Small intestine (tissue), 16 donors: ENCODE results near the gene MAGI1. TPM values are rescaled to one million over a fixed set of nuclear protein-coding genes. Genes with fewer than 3 reads are reported as not detected.

Source experiments
- DNase-seq, 2 donors: peaks; one replicate each; pipeline versions ENCODE4 v3.0.0 to v3.0.0-alpha.2; 2013
- FAIRE-seq: peaks from 2 replicates; lab custom pipeline; 2012; peaks lifted over from hg19 to GRCh38; lab: Jason Lieb, UNC
- H3K27ac ChIP-seq, 3 donors: one replicate each; pipeline ENCODE4 v1.5.1; 2013; ENCODE audit warnings: low read length in 2 of 3, mild to moderate bottlenecking in 2 of 3, control low read depth in 1 of 3, inconsistent platforms in 1 of 3, low read depth in 1 of 3, moderate library complexity in 1 of 3
- H3K27me3 ChIP-seq, 3 donors: one replicate each; pipeline ENCODE4 v1.6.1; 2013; ENCODE audit warnings: low read length in 3 of 3, inconsistent platforms in 1 of 3; ENCODE audit not compliant: control insufficient read depth in 3 of 3, insufficient read depth in 3 of 3
- H3K36me3 ChIP-seq, 3 donors: one replicate each; pipeline ENCODE4 v1.6.1; 2013; ENCODE audit warnings: low read length in 3 of 3, inconsistent platforms in 1 of 3, low read depth in 1 of 3, mild to moderate bottlenecking in 1 of 3, moderate library complexity in 1 of 3; ENCODE audit not compliant: control insufficient read depth in 3 of 3, insufficient read depth in 2 of 3
- H3K4me1 ChIP-seq, 3 donors: one replicate each; pipeline ENCODE4 v1.6.1; 2013; ENCODE audit warnings: low read length in 2 of 3, inconsistent platforms in 1 of 3, low read depth in 1 of 3, mild to moderate bottlenecking in 1 of 3, moderate library complexity in 1 of 3; ENCODE audit not compliant: control insufficient read depth in 3 of 3, insufficient read depth in 2 of 3
- H3K4me3 ChIP-seq, 3 donors: one replicate each; pipeline ENCODE4 v1.5.1; 2013; ENCODE audit warnings: low read length in 3 of 3, control low read depth in 1 of 3, inconsistent platforms in 1 of 3, low read depth in 1 of 3, mild to moderate bottlenecking in 1 of 3, moderate library complexity in 1 of 3
- H3K9me3 ChIP-seq, 2 donors: one replicate each; pipeline ENCODE4 v1.6.1; 2013; ENCODE audit warnings: low read depth in 1 of 2, low read length in 1 of 2; ENCODE audit not compliant: control insufficient read depth in 2 of 2, insufficient read depth in 1 of 2
- WGBS, 3 donors: extraction: QIAGEN DNeasy Blood & Tissue Kit; methylation state at CpG; one replicate each; pipeline ENCODE4 v1.1.7; 2013; 5-methylcytosine and 5-hydroxymethylcytosine counted together
- long read RNA-seq, 10 donors: transcript quantifications; one replicate each; lab custom pipeline, GENCODE V29; 2026
- polyA plus RNA-seq, 4 donors: library from polyadenylated mRNA; stranded (reverse) in 3 of 4; unstranded in 1 of 4; fragments of 200-250 nt in 3 of 4; fragments of 120-200 nt in 1 of 4; gene quantifications; one replicate each; pipeline versions ENCODE4 v1.2.1 to v1.2.3, GENCODE V29; 2013
- donor health status: healthy with polysubstance abuse.
- donor health status: control.
- donor health status: control.
- donor health status: Bipolar disorder and iron deficiency.
- donor health status: healthy.

MAGI1 gene
- polyA plus RNA-seq: 10 to 100 TPM in 3 of 4 donors, 1 to 10 TPM in 1; 10.0 to 35.1 (median 12.6) TPM
- long read RNA-seq, donor 1: 0 reads
- long read RNA-seq, donor 2: 0 reads
- long read RNA-seq, donor 3: 0 reads
- long read RNA-seq, donor 4: 0 reads
- long read RNA-seq, donor 5: 0 reads
- long read RNA-seq, donor 6: 0 reads
- long read RNA-seq, donor 7: 0 reads
- long read RNA-seq, donor 8: 0 reads
- long read RNA-seq, donor 9: 0 reads
- long read RNA-seq, donor 10: 0 reads

DNA sequence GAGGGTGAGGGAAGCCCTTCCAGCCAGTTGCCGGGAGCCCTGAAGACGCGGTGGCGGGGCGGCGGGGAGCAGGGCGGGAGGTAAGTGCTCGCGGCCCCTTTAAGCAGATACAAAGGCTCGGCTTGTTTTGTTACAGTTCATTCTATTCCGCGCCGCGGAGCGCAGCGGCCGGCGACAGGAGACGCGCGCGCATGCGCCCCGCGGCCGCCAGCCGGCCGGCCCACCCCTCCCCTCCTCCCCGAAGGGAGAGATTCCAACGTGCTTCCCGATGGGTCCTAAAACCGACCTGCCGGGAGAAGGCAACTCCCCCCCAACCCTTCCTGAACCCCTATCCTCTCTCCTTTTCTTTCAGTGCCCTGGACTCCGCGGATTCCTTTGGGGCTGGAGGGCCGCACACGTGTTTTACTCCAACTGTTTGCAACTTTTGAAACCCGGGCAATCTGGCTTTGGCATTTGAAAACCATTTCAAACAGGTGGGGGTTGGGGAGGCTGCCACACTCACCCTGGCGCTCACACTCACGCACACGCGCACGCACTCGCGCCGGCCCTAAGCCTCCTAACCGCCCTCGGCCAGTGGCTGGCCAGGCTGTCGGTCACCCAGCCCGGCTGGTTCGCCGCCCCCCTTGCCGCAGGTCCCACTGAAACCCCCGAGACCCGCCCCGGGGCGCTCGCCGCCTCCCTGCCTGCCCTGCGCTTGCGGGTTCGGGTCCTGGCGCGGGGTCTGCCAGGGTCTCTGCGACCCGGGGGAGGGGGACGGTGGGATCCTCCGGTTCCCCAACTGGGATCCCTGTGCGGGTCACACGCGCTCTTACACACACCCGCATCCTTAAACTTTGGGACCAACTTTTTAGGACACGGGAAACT is at the start of gene MAGI1:
TSS of gene MAGI1 (minus strand) at position 193 of the 864 bp plus-strand sequence. CDS start 610 bp downstream, outside the sequence.
- Histone ChIP-seq H3K4me3 (peak within 1 kb of the TSS; percentile 85 to 93 (median 86)), H3K36me3 (no peaks in the 10 kb centered on the region), H3K27me3 (no peaks in the 10 kb centered on the region), H3K9me3 (no peaks in the 10 kb centered on the region), H3K4me1 (peaks cover 0 to 19% (median 0%) of the 10 kb centered on the region in 3 donors), H3K27ac (peak within 1 kb of the TSS; percentile 87 to 99 (median 95))
- whole genome bisulfite sequencing, 3 donors: 1 to 3% (median 1%) methylated on average over 69 to 73 of the region's 73 CpGs
- FAIRE-seq: no peak
- DNase-seq: peak; percentile 93 to 97

DNA sequence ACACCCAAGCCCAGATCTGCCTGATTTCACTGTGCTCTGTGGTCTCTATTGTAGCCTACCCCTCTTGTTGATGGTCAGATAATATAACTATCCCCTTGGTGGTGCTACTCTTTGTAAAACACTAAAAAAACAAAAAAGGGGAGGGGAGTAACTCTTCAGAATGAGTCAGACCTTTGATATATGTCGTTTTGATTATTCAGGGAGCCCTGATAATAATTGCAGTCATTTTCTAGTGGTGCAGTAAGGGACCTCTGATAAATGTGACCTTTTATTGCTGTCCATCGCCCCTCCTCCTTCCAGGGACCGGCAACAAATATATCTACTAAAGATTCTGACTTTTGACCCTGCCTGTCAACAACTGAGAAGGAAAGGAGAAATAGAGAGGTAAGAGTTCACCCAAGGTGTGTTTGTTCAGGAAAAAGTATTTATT is 45.1 kb upstream of the MAGI1 start:
- Histone ChIP-seq H3K4me3 (no peak overlapping the region), H3K36me3 (no peaks in the 10 kb centered on the region), H3K9me3 (no peaks in the 10 kb centered on the region), H3K27ac (peak overlapping the region in 1 of 3 donors; percentile 65), H3K27me3 (no peaks in the 10 kb centered on the region), H3K4me1 (peaks cover 0 to 13% (median 2%) of the 10 kb centered on the region in 3 donors)
- peak; percentile 67 to 88 for DNase-seq
- WGBS, 3 donors: 9 to 32% (median 16%) methylated on average over 3 of the region's 3 CpGs
- no peak for FAIRE-seq

- H3K27ac ChIP-seq: peak overlapping the region in 2 of 3 donors; percentile 32 to 65
- peaks cover 0 to 13% (median 2%) of the 10 kb centered on the region in 3 donors for H3K4me1 ChIP-seq
- no peaks in the 10 kb centered on the region for H3K9me3 ChIP-seq
- FAIRE-seq (no peak), DNase-seq (peak; percentile 50 to 63)
- no peaks in the 10 kb centered on the region for H3K27me3 ChIP-seq
- H3K36me3 ChIP-seq: no peaks in the 10 kb centered on the region
- WGBS, 3 donors: 11 to 53% (median 29%) methylated on average over 5 of the region's 5 CpGs
- H3K4me3 ChIP-seq: no peak overlapping the region
Observed at GRCh38 chr3:66083096-66083678, 44.5 kb upstream of the MAGI1 start.

- H3K36me3 ChIP-seq: no peaks in the 10 kb centered on the region
- peaks cover 0 to 13% (median 2%) of the 10 kb centered on the region in 3 donors for H3K4me1 ChIP-seq
- FAIRE-seq: no peak
- H3K27me3 ChIP-seq: no peaks in the 10 kb centered on the region
- H3K9me3 ChIP-seq: no peaks in the 10 kb centered on the region
- no peak overlapping the region for H3K4me3 ChIP-seq
- H3K27ac ChIP-seq: peak overlapping the region in 2 of 3 donors; percentile 32 to 65
- DNase-seq: no peak
Observed at GRCh38 chr3:66082679-66083078, 44.0 kb upstream of the MAGI1 start.

- no peak overlapping the region for H3K4me3 ChIP-seq
- no peak for FAIRE-seq
- no peaks in the 10 kb centered on the region for H3K36me3 ChIP-seq
- DNase-seq: peak in 1 of 2 donors; percentile 41
- no peaks in the 10 kb centered on the region for H3K27me3 ChIP-seq
- WGBS, 3 donors: 38 to 77% (median 67%) methylated on average over 3 of the region's 3 CpGs
- H3K9me3 ChIP-seq: no peaks in the 10 kb centered on the region
- H3K4me1 ChIP-seq: peaks cover 0 to 13% (median 2%) of the 10 kb centered on the region in 3 donors
- H3K27ac ChIP-seq: no peak overlapping the region
Observed at GRCh38 chr3:66080167-66080566, 41.4 kb upstream of the MAGI1 start.

GRCh38 chr3:66077973-66078372 is 39.3 kb upstream of the MAGI1 start:
- Histone ChIP-seq H3K4me1 (peaks cover 0 to 8% (median under 1%) of the 10 kb centered on the region in 3 donors), H3K27ac (no peak overlapping the region), H3K27me3 (no peaks in the 10 kb centered on the region), H3K4me3 (no peak overlapping the region), H3K36me3 (no peaks in the 10 kb centered on the region), H3K9me3 (no peaks in the 10 kb centered on the region)
- DNase-seq (no peak), FAIRE-seq (no peak)

- Histone ChIP-seq H3K36me3 (no peaks in the 10 kb centered on the region), H3K4me1 (peaks cover 0 to 6% (median 0%) of the 10 kb centered on the region in 3 donors), H3K27ac (no peak overlapping the region), H3K4me3 (no peak overlapping the region), H3K27me3 (no peaks in the 10 kb centered on the region), H3K9me3 (no peaks in the 10 kb centered on the region)
- 75 to 90% (median 83%) methylated on average over 6 of the region's 6 CpGs for WGBS, 3 donors
- FAIRE-seq (no peak), DNase-seq (no peak)
Observed at GRCh38 chr3:66076861-66077470, 38.2 kb upstream of the MAGI1 start.

DNA sequence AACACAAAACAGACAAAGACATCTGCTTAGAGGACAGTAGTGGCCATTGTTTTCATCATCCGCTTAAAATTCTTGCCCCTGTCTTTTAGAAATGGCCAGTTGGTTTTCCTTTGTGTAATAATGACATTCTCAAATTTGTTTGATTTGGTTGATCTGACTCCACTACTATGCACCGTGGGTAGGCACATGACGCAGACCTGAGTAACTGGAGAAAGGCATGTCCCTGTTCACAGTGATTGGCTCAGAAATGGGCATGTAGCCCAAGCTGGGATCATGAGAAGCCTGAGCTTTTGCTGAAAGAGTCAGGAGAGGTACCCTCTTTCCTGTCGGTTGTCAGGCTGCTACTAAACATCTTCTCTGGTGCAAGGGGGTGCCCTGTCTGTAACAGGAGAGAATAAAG is 36.6 kb upstream of the MAGI1 start:
- DNase-seq: no peak

More for the DNA sequence above, 36.6 kb upstream of the MAGI1 start:
- Histone ChIP-seq H3K27me3 (no peaks in the 10 kb centered on the region), H3K9me3 (no peaks in the 10 kb centered on the region), H3K4me3 (no peak overlapping the region), H3K27ac (no peak overlapping the region), H3K4me1 (peaks cover 0 to 6% (median 0%) of the 10 kb centered on the region in 3 donors), H3K36me3 (no peaks in the 10 kb centered on the region)
- WGBS, 3 donors: 82 to 93% (median 83%) methylated on average over 4 of the region's 4 CpGs
- no peak for FAIRE-seq
